ENCODE measurements around the gene ITPRID1.

GRCh38 chr7:31648288-31648687, 134.4 kb downstream of the ITPRID1 start:
- TF ChIP-seq CTCF (IDR thresholded peaks at IDR 0.05) (peak in 1 of 6 experiments; percentile 7), POLR2A (IDR thresholded peaks at IDR 0.05) (no peak)

Measured in esophagus squamous epithelium (tissue), 4 donors.